GM21576 (cell line): ENCODE data around the gene PITPNB.

Source experiments
- ATAC-seq: cut with Tn5 transposase; IDR thresholded peaks from one replicate; pipeline ENCODE4 v1.9.1; 2021; ENCODE audit warnings: mild to moderate bottlenecking, moderate library complexity; ENCODE audit not compliant: unreplicated experiment

Gene PITPNB

GRCh38 chr22:27881421-27881820 is 37.6 kb downstream of the PITPNB start:
- no peak for ATAC-seq

GRCh38 chr22:27880778-27881394 is 38.2 kb downstream of the PITPNB start:
- no peak for ATAC-seq

GRCh38 chr22:27879923-27880322 is 39.1 kb downstream of the PITPNB start:
- ATAC-seq = no peak

- ATAC-seq = no peak
These were observed 40.5 kb downstream of the PITPNB start for GRCh38 chr22:27878541-27878940.

- ATAC-seq = no peak
These were observed 41.6 kb downstream of the PITPNB start for GRCh38 chr22:27877501-27877900.

GRCh38 chr22:27876684-27877083 is 42.4 kb downstream of the PITPNB start:
- ATAC-seq = no peak

GRCh38 chr22:27875951-27876350 is 43.1 kb downstream of the PITPNB start:
- no peak for ATAC-seq

GRCh38 chr22:27874764-27875163 is 44.3 kb downstream of the PITPNB start:
- no peak for ATAC-seq

GRCh38 chr22:27874185-27874584 is 44.9 kb downstream of the PITPNB start:
- no peak for ATAC-seq

GRCh38 chr22:27873472-27873871 is 45.6 kb downstream of the PITPNB start:
- ATAC-seq = no peak

- no peak for ATAC-seq
These were observed 46.6 kb downstream of the PITPNB start for GRCh38 chr22:27872488-27872887.

GRCh38 chr22:27871306-27872014 is 47.6 kb downstream of the PITPNB start:
- ATAC-seq = no peak

- no peak for ATAC-seq
These were observed 48.5 kb downstream of the PITPNB start for GRCh38 chr22:27870234-27871191.

GRCh38 chr22:27868732-27869282 is 50.2 kb downstream of the PITPNB start:
- no peak for ATAC-seq

GRCh38 chr22:27867953-27868731 is 50.9 kb downstream of the PITPNB start:
- ATAC-seq = no peak

GRCh38 chr22:27867085-27867952 is 51.7 kb downstream of the PITPNB start:
- no peak for ATAC-seq

- no peak for ATAC-seq
These were observed 52.6 kb downstream of the PITPNB start for GRCh38 chr22:27866135-27867084.

GRCh38 chr22:27865496-27865895 is 53.6 kb downstream of the PITPNB start:
- no peak for ATAC-seq
